ENCODE results near the gene TRPV3. TPM values are rescaled to one million over a fixed set of nuclear protein-coding genes. Genes with fewer than 3 reads are reported as not detected.

The TRPV3 gene
- total and polyA plus RNA-seq, 2 donors (not counting 3 experiments of a cell fraction or from before 2014, with no cell fraction given) = 0.01 TPM; not detected in 1

DNA sequence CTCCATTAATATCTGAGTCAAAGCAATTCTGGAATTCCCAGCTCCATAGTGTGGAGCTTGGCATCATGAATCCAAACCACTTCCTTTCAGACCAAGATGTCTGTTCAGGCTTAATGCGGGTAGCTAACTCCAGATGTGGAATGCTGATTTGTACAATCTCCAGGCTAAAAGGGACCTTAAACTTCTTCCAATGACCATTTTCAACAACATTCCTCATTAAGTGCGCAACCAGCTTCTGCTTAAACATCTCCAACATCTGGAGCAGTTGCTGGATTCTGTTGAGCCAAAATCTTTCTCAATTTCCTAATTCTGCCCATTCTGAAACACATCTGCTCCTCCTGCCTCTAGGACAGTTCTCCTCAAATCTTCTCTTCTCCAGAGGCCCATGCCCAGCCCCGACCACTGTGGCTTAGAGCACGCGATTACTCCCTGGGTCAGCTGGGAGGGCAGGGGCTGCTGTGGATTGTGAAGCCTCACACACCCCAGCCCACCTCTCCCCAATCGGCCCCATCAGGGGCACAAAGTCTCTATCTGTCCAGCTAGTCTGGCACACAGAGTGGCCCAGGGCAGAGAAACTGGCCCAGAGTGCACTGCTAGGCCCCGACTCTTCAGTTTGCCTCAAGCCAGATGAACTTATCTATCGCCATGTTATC, 45.6 kb downstream of the TRPV3 start:
- DNase-seq (ENCODE audit: low read depth, low spot score) = no peak
- Histone ChIP-seq H2AFZ (ENCODE audit: low read depth, low read length) (no peak overlapping the region), H3K9me1 (replicated peaks; ENCODE audit: control insufficient read depth, extremely low read depth, insufficient read depth, low read length) (no peaks in the 10 kb centered on the region), H3K4me3 (replicated peaks in 1 of 3; ENCODE audit: insufficient read depth in 1 of 3, low read depth in 1 of 3, low read length in 3 of 3) (no peak overlapping the region), H3K27ac (ENCODE audit: insufficient read depth, low read depth, low read length) (no peak overlapping the region), H3K9ac (replicated peaks; ENCODE audit: extremely low read depth, insufficient read depth, low read length) (no peak overlapping the region), H3K9me3 (replicated peaks; ENCODE audit: control insufficient read depth, insufficient read depth, low read length) (no peaks in the 10 kb centered on the region), H4K20me1 (replicated peaks; ENCODE audit: control insufficient read depth, extremely low read depth, insufficient read depth, low read length) (no peaks in the 10 kb centered on the region), H3K4me2 (ENCODE audit: insufficient read depth, low read length) (no peak overlapping the region), H3K79me2 (ENCODE audit: control insufficient read depth, insufficient read depth, low read length) (no peaks in the 10 kb centered on the region), H3K27me3 (ENCODE audit: control insufficient read depth in 2 of 2, insufficient read depth in 2 of 2, low read length in 2 of 2) (no peaks in the 10 kb centered on the region), H3K4me1 (ENCODE audit: control insufficient read depth, extremely low read depth, insufficient read depth, low read length) (no peaks in the 10 kb centered on the region), H3K36me3 (ENCODE audit: control insufficient read depth in 2 of 2, extremely low read depth in 1 of 2, insufficient read depth in 2 of 2, low read length in 2 of 2) (no peaks in the 10 kb centered on the region)
- FAIRE-seq = no peak
- CTCF ChIA-PET = no interaction called here
- intact Hi-C loops (cut with micrococcal nuclease) (no loop called here), dilution Hi-C loops (cut with MboI; ENCODE audit: extremely low pct_ligation_motif_present, low sequenced_read_pairs) (no loop called here)
- POLR2A ChIA-PET = no interaction called here
- TF ChIP-seq POLR2AphosphoS5 (IDR thresholded peaks at IDR 0.05; ENCODE audit: insufficient read depth, low read depth, low read length) (no peak), MYC (IDR thresholded peaks at IDR 0.05; ENCODE audit: low read depth, low read length) (no peak), EZH2 (IDR thresholded peaks at IDR 0.05; ENCODE audit: borderline replicate concordance, low read depth, low read length, severe bottlenecking) (no peak), FOS (IDR thresholded peaks at IDR 0.05; ENCODE audit: borderline replicate concordance, insufficient read depth, low read length) (no peak), GATA2 (IDR thresholded peaks at IDR 0.05; ENCODE audit: insufficient read depth, insufficient read length, low read depth, low read length) (no peak)
- TF ChIP-seq, protein P1, sequence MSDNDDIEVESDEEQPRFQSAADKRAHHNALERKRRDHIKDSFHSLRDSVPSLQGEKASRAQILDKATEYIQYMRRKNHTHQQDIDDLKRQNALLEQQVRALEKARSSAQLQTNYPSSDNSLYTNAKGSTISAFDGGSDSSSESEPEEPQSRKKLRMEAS (IDR thresholded peaks at IDR 0.05; ENCODE audit: insufficient read depth, insufficient read length) = no peak
- TF ChIP-seq, protein P2, sequence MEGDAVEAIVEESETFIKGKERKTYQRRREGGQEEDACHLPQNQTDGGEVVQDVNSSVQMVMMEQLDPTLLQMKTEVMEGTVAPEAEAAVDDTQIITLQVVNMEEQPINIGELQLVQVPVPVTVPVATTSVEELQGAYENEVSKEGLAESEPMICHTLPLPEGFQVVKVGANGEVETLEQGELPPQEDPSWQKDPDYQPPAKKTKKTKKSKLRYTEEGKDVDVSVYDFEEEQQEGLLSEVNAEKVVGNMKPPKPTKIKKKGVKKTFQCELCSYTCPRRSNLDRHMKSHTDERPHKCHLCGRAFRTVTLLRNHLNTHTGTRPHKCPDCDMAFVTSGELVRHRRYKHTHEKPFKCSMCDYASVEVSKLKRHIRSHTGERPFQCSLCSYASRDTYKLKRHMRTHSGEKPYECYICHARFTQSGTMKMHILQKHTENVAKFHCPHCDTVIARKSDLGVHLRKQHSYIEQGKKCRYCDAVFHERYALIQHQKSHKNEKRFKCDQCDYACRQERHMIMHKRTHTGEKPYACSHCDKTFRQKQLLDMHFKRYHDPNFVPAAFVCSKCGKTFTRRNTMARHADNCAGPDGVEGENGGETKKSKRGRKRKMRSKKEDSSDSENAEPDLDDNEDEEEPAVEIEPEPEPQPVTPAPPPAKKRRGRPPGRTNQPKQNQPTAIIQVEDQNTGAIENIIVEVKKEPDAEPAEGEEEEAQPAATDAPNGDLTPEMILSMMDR (IDR thresholded peaks at IDR 0.05; ENCODE audit: extremely low read depth in 1 of 2, insufficient read depth in 1 of 2, low read depth in 1 of 2, low read length in 2 of 2) = no peak
- BruUV-seq (replicated peaks) = no TSS peak

Data from endothelial cell of umbilical vein (primary cell).